K562 (cell line): Measurements from ENCODE around the gene GMPR2. TPM values are rescaled to one million over a fixed set of nuclear protein-coding genes. Genes with fewer than 3 reads are reported as not detected.

Experiments used
- CBX3 ChIP-seq, 2 experiments: IDR thresholded peaks; 1 replicate in 1 of 2; 2 replicates in 1 of 2; pipeline ENCODE4 v1.6.1; 2012; ENCODE audit warnings: inconsistent platforms in 2 of 2, low read length in 2 of 2, borderline replicate concordance in 1 of 2, control low read depth in 1 of 2
- CREM ChIP-seq: IDR thresholded peaks from 2 replicates; pipeline ENCODE4 v1.6.1; 2014; ENCODE audit warnings: antibody characterized with exemption, low read depth
- DIDO1 ChIP-seq: fragments of 450-650 bp; IDR thresholded peaks from 2 replicates; pipeline ENCODE4 v1.6.1; 2016; ENCODE audit warnings: low read depth, missing biosample characterization, missing genetic modification characterization
- GATAD2A ChIP-seq: fragments of 450-650 bp; IDR thresholded peaks from 2 replicates; pipeline ENCODE4 v1.6.1; 2017
- KDM2B ChIP-seq: fragments of 250-450 bp; sonication (Bioruptor Pico); IDR thresholded peaks from 2 replicates; pipeline ENCODE4 v1.8.0; 2021; ENCODE audit warnings: mild to moderate bottlenecking, moderate library complexity
- KLF16 ChIP-seq: IDR thresholded peaks from 2 replicates; pipeline ENCODE4 v1.6.1; 2016; ENCODE audit warnings: antibody characterized with exemption
- NFE2L1 ChIP-seq: fragments of 450-650 bp; IDR thresholded peaks from 2 replicates; pipeline ENCODE4 v1.6.1; 2016; ENCODE audit warnings: missing genetic modification characterization, low read depth, mild to moderate bottlenecking, missing compliant biosample characterization, moderate library complexity, borderline replicate concordance
- PATZ1 ChIP-seq: fragments of 250-450 bp; sonication (Bioruptor Pico); IDR thresholded peaks from 2 replicates; pipeline ENCODE4 v1.5.0; 2020; ENCODE audit warnings: mild to moderate bottlenecking, borderline replicate concordance
- PHF8 ChIP-seq: fragments of 200-600 bp; sonication (generic); IDR thresholded peaks from 2 replicates; pipeline ENCODE4 v1.6.1; 2012; ENCODE audit warnings: mixed run types, mild to moderate bottlenecking, inconsistent platforms, low read length, moderate library complexity, borderline replicate concordance
- PML ChIP-seq: IDR thresholded peaks from 2 replicates; pipeline ENCODE4 v1.6.1; 2012; ENCODE audit warnings: low read length, inconsistent platforms
- SIN3A ChIP-seq, 2 experiments: fragments of 150-350 bp in 1 of 2; IDR thresholded peaks; 2 replicates each; pipeline ENCODE4 v1.6.1; 2011 to 2016; ENCODE audit warnings: borderline replicate concordance in 2 of 2, low read depth in 2 of 2, low read length in 2 of 2, mild to moderate bottlenecking in 2 of 2, moderate library complexity in 2 of 2; ENCODE audit not compliant: control insufficient read depth in 1 of 2
- STAT5B ChIP-seq: fragments of 250-450 bp; sonication (Bioruptor Pico); IDR thresholded peaks from 2 replicates; pipeline ENCODE4 v1.8.0; 2021; ENCODE audit warnings: mild to moderate bottlenecking, inconsistent platforms
- SUPT5H ChIP-seq: fragments of 450-650 bp; IDR thresholded peaks from 2 replicates; pipeline ENCODE4 v1.6.1; 2016
- TEAD2 ChIP-seq: fragments of 450-650 bp; IDR thresholded peaks from 2 replicates; pipeline ENCODE4 v1.6.1; 2016; ENCODE audit warnings: missing genetic modification characterization, control low read depth, missing compliant biosample characterization
- TEAD4 ChIP-seq, 2 experiments: sonication (generic) in 1 of 2; formaldehyde crosslinking in 1 of 2; IDR thresholded peaks; 2 replicates each; pipeline versions ENCODE4 v1.6.1 to v1.8.0; 2012 to 2022; ENCODE audit warnings: borderline replicate concordance in 1 of 2, inconsistent platforms in 1 of 2, low read length in 1 of 2, mild to moderate bottlenecking in 1 of 2, missing genetic modification reagents in 1 of 2
- XRCC4 ChIP-seq: IDR thresholded peaks from one replicate; pipeline ENCODE4 v1.6.1; 2011; ENCODE audit not compliant: insufficient read depth, insufficient read length; ENCODE audit errors: extremely low read depth
- ZBTB11 ChIP-seq, 3 experiments: fragments of 200-800 bp in 1 of 3; fragments of 250-450 bp in 1 of 3; fragments of 450-650 bp in 1 of 3; sonication (Bioruptor Pico) in 1 of 3; sonication (Bioruptor generic) in 1 of 3; formaldehyde crosslinking in 1 of 3; IDR thresholded peaks; 2 replicates each; pipeline versions ENCODE4 v1.6.1 to v1.8.0; 2016 to 2022; ENCODE audit warnings: mild to moderate bottlenecking in 2 of 3, missing genetic modification characterization in 2 of 3, missing compliant biosample characterization in 1 of 3, moderate library complexity in 1 of 3
- ZNF239 ChIP-seq: fragments of 250-450 bp; sonication (Bioruptor Pico); IDR thresholded peaks from 2 replicates; pipeline ENCODE4 v1.4.0; 2020; ENCODE audit warnings: mild to moderate bottlenecking
- ZNF253 ChIP-seq: fragments of 250-450 bp; sonication (Bioruptor Pico); conservative IDR thresholded peaks from 2 replicates; pipeline ENCODE4 v1.6.1; 2021; ENCODE audit warnings: mild to moderate bottlenecking
- ZNF3 ChIP-seq: fragments of 250-450 bp; sonication (Bioruptor Pico); IDR thresholded peaks from 2 replicates; pipeline ENCODE4 v1.5.0; 2021; ENCODE audit warnings: mild to moderate bottlenecking, moderate library complexity
- ZNF644 ChIP-seq: fragments of 200-800 bp; sonication (Bioruptor generic); IDR thresholded peaks from 2 replicates; pipeline ENCODE4 v1.6.1; 2016; ENCODE audit warnings: low read depth, missing genetic modification characterization, missing compliant biosample characterization
- ZNF766 ChIP-seq: fragments of 200-800 bp; sonication (Bioruptor generic); conservative IDR thresholded peaks from 2 replicates; pipeline ENCODE4 v1.6.1; 2016; ENCODE audit warnings: missing genetic modification characterization, missing compliant biosample characterization
- ZNF780A ChIP-seq: fragments of 250-450 bp; sonication (Bioruptor Pico); IDR thresholded peaks from 2 replicates; pipeline ENCODE4 v1.5.0; 2021; ENCODE audit warnings: mild to moderate bottlenecking
- polyA plus RNA-seq, 8 experiments: library from polyadenylated mRNA; depleted of rRNA in 4 of 8; stranded (reverse) in 5 of 8; unstranded in 3 of 8; fragments of >200 nt; fragmentation: Nextera tagmentation in 2 of 8; fragmentation: Illumina TruSeq in 1 of 8; extraction: Ambion mirVana in 2 of 8; extraction: Trizol in 1 of 8; gene quantifications; 2 replicates each; pipeline versions ENCODE4 v1.2.1 to v1.2.3, GENCODE V29; 2011 to 2014; ENCODE audit warnings: inconsistent platforms in 1 of 8, missing spikeins in 1 of 8
- total RNA-seq, 7 experiments: library from RNA; depleted of rRNA in 6 of 7; stranded (reverse); fragments of >200 nt in 6 of 7; fragmentation: Illumina TruSeq in 2 of 7; extraction: Trizol in 2 of 7; gene quantifications; 2 replicates each; pipeline versions ENCODE4 v1.2.1 to v1.2.3, GENCODE V29; 2011 to 2021; ENCODE audit warnings: low replicate concordance in 1 of 7

Gene GMPR2
- total and polyA plus RNA-seq, 9 of the 15 experiments (the other 6 are each of a cell fraction or from before 2014, with no cell fraction given): 26.4 to 67.4 (median 36.3) TPM

- TF ChIP-seq STAT5B (CRISPR knock-in tag) (no peak), KLF16 (no peak), TEAD4 (IDR thresholded peaks at IDR 0.05; ENCODE audit: low read length) (0 out of 2 replicates have a peak, but pooled peaks have one; percentile 18), TEAD4 (CRISPR knock-in tag; IDR thresholded peaks at IDR 0.05; ENCODE audit: borderline replicate concordance) (no peak), KDM2B (CRISPR knock-in tag) (no peak), NFE2L1 (no peak), GATAD2A (no peak), DIDO1 (tag) (no peak), ZNF780A (no peak), SIN3A (IDR thresholded peaks at IDR 0.05; ENCODE audit: borderline replicate concordance in 2 of 2, control insufficient read depth in 1 of 2, low read depth in 2 of 2, low read length in 2 of 2) (peak in 1 of 2 experiments; percentile 79; a peak in 1 of 4 replicates), ZNF644 (no peak), ZNF766 (CRISPR knock-in tag) (peak; percentile 59; the same call in 1 of the 2 replicates), CREM (peak; percentile 82), ZBTB11 (CRISPR knock-in tag; IDR thresholded peaks at IDR 0.05) (peak in 1 of 3 experiments; percentile 73; a peak in 1 of 6 replicates), TEAD2 (tag) (no peak), CBX3 (IDR thresholded peaks at IDR 0.05; ENCODE audit: borderline replicate concordance in 1 of 2, low read length in 2 of 2) (0 out of 3 replicates have a peak, but pooled peaks of 1 of the 2 experiments have one; percentile 45), ZNF239 (CRISPR knock-in tag) (no peak), SUPT5H (peak; percentile 62), ZNF253 (CRISPR knock-in tag) (no peak), PATZ1 (CRISPR knock-in tag) (no peak), ZNF3 (no peak), PHF8 (peak; percentile 86; the same call in 1 of the 2 replicates), XRCC4 (no peak), PML (0 out of 2 replicates have a peak, but pooled peaks have one; percentile 31)
These were observed 38.6 kb downstream of the GMPR2 start, which contains the start of gene RABGGTA (continued) for GRCh38 chr14:24271134-24271833.
